Activated naive CD8-positive, alpha-beta T cell treated with anti-CD3 and anti-CD28 coated beads, Interleukin-2, amount 50 U/mL, for 24 hours (primary cell): ENCODE results near the gene BICDL2.

Source experiments
- ATAC-seq: fragments of 150-1000 bp; cut with Tn5 transposase; one replicate; pipeline ENCODE4 v1.10.0; 2021
- DNase-seq: peaks from one replicate; pipeline ENCODE4 v3.0.0; 2021
- H3K27ac Mint-ChIP-seq: one replicate; pipeline ENCODE4 v1.8.0; 2021; ENCODE audit warnings: mild to moderate bottlenecking, mixed read lengths
- H3K27me3 Mint-ChIP-seq: one replicate; pipeline ENCODE4 v1.8.0; 2021; ENCODE audit warnings: mixed read lengths
- H3K36me3 Mint-ChIP-seq: one replicate; pipeline ENCODE4 v1.8.0; 2021; ENCODE audit warnings: low read depth, mixed read lengths
- H3K4me1 Mint-ChIP-seq: one replicate; pipeline ENCODE4 v1.8.0; 2021; ENCODE audit warnings: mixed read lengths
- H3K4me3 Mint-ChIP-seq: one replicate; pipeline ENCODE4 v1.8.0; 2021; ENCODE audit warnings: mild to moderate bottlenecking, moderate library complexity, mixed read lengths
- H3K9me3 Mint-ChIP-seq: one replicate; pipeline ENCODE4 v1.8.0; 2021; ENCODE audit warnings: mixed read lengths

Gene BICDL2

GRCh38 chr16:3046641-3047386 lies 10.1 kb upstream of the BICDL2 start:
- Mint-ChIP-seq H3K27me3 (peaks cover 51% of the 10 kb centered on the region), H3K27ac (no peak overlapping the region), H3K4me3 (peak overlapping the region; percentile 48), H3K36me3 (no peaks in the 10 kb centered on the region), H3K9me3 (no peaks in the 10 kb centered on the region), H3K4me1 (peaks cover 16% of the 10 kb centered on the region)
- DNase-seq = no peak
- no peak for ATAC-seq

GRCh38 chr16:3045758-3046640 lies 9.3 kb upstream of the BICDL2 start, which contains the start of gene MMP25:
Gene MMP25, plus strand, starts transcription at chr16:3046561. Its CDS starts 357 bp downstream, at chr16:3046918.
- H3K27me3 Mint-ChIP-seq = peaks cover 56% of the 10 kb centered on the region
- no peaks in the 10 kb centered on the region for H3K36me3 Mint-ChIP-seq
- H3K4me3 Mint-ChIP-seq = peak within 1 kb of the TSS; percentile 65
- ATAC-seq = no peak
- H3K9me3 Mint-ChIP-seq = no peaks in the 10 kb centered on the region
- H3K27ac Mint-ChIP-seq = no peak within 1 kb of the TSS
- H3K4me1 Mint-ChIP-seq = peaks cover 13% of the 10 kb centered on the region
- DNase-seq = no peak

DNA sequence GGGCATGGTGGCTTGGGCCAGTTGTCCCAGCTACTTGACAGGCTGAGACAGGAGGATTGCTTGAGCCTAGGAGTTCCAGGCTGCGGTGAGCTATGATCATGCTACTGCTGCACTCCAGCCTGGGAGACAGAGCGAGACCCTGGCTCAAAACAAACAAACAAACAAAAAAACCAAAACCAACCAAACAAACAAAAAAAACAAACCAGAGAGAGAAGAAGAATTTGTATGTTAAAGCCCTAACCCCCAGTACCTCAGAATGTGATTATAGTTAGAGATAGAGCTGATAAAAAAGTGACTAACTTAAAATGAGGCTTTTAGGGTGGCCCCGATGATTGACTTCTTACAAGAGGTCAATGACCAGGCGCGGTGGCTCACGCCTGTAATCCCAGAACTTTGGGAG lies 8.0 kb upstream of the BICDL2 start:
- H3K27me3 Mint-ChIP-seq = peaks cover 63% of the 10 kb centered on the region
- no peak overlapping the region for H3K27ac Mint-ChIP-seq
- H3K9me3 Mint-ChIP-seq = no peaks in the 10 kb centered on the region
- H3K36me3 Mint-ChIP-seq = no peaks in the 10 kb centered on the region
- peak overlapping the region; percentile 36 for H3K4me3 Mint-ChIP-seq
- ATAC-seq = no peak
- peaks cover 13% of the 10 kb centered on the region for H3K4me1 Mint-ChIP-seq
- no peak for DNase-seq

GRCh38 chr16:3042376-3042775 lies 5.6 kb upstream of the BICDL2 start:
- no peak overlapping the region for H3K4me3 Mint-ChIP-seq
- H3K27me3 Mint-ChIP-seq = peaks cover 72% of the 10 kb centered on the region
- H3K36me3 Mint-ChIP-seq = no peaks in the 10 kb centered on the region
- ATAC-seq = no peak
- H3K9me3 Mint-ChIP-seq = no peaks in the 10 kb centered on the region
- DNase-seq = no peak
- no peak overlapping the region for H3K27ac Mint-ChIP-seq
- peaks cover 8% of the 10 kb centered on the region for H3K4me1 Mint-ChIP-seq

DNA sequence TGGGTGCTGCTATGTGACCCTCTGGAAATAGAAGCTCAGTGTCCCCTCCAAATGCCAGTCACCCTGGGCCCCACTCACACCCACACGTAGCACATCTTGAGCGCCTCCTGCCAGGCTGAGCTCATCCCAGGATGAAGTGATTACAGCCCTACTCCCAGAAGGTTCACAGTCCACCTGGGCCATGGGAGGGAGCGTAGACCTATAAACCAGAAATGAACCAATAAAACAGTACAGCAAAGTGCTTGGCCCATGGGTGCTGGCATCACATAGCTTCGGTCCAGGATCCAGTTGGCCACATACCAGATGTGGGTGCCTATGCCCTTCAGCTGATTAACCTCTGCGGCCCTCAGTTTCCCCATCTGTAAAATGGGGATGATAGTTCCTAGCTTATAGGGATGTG lies 2.2 kb upstream of the BICDL2 start:
- no peaks in the 10 kb centered on the region for H3K36me3 Mint-ChIP-seq
- DNase-seq (no peak), ATAC-seq (no peak)
- H3K27ac Mint-ChIP-seq = no peak overlapping the region
- H3K9me3 Mint-ChIP-seq = no peaks in the 10 kb centered on the region
- peaks cover 4% of the 10 kb centered on the region for H3K4me1 Mint-ChIP-seq
- H3K4me3 Mint-ChIP-seq = no peak overlapping the region
- peaks cover 72% of the 10 kb centered on the region for H3K27me3 Mint-ChIP-seq

DNA sequence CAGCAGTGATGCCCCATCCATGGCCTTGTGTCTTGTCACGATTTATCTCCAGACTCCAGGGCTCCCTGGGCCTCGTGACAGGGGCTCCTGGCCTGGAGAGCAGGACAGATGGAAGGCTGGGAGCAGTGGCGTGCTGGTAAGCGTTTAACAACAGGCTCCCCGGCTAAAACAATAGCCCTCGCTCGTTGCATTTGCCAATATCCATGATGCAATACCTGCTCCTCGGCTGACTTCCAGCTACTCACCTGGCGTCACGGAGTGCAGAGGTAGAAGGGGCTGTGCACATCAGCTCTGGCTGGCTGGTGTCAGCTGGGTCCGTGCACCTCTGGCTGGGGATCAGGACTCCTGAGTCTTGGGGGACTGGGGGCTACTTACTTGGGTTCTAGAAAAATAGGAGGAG lies 1.5 kb upstream of the BICDL2 start:
- Mint-ChIP-seq H3K27ac (no peak overlapping the region), H3K4me1 (peaks cover 4% of the 10 kb centered on the region), H3K27me3 (peaks cover 72% of the 10 kb centered on the region), H3K9me3 (no peaks in the 10 kb centered on the region), H3K4me3 (no peak overlapping the region), H3K36me3 (no peaks in the 10 kb centered on the region)
- no peak for ATAC-seq
- DNase-seq = no peak

- H3K27ac Mint-ChIP-seq = no peak overlapping the region
- H3K4me3 Mint-ChIP-seq = no peak overlapping the region
- peaks cover 8% of the 10 kb centered on the region for H3K4me1 Mint-ChIP-seq
- ATAC-seq = no peak
- no peak for DNase-seq
- no peaks in the 10 kb centered on the region for H3K36me3 Mint-ChIP-seq
- no peaks in the 10 kb centered on the region for H3K9me3 Mint-ChIP-seq
- peaks cover 75% of the 10 kb centered on the region for H3K27me3 Mint-ChIP-seq
Observed at GRCh38 chr16:3035972-3036725, 595 bp downstream of the BICDL2 start.

- DNase-seq (no peak), ATAC-seq (no peak)
- Mint-ChIP-seq H3K9me3 (no peaks in the 10 kb centered on the region), H3K4me3 (no peak overlapping the region), H3K36me3 (no peaks in the 10 kb centered on the region), H3K4me1 (peaks cover 8% of the 10 kb centered on the region), H3K27me3 (peaks cover 76% of the 10 kb centered on the region), H3K27ac (no peak overlapping the region)
Observed at GRCh38 chr16:3035289-3035971, 1.3 kb downstream of the BICDL2 start.

- DNase-seq (no peak), ATAC-seq (no peak)
- Mint-ChIP-seq H3K4me1 (peaks cover 26% of the 10 kb centered on the region), H3K27me3 (peaks cover 70% of the 10 kb centered on the region), H3K36me3 (no peaks in the 10 kb centered on the region), H3K27ac (no peak overlapping the region), H3K4me3 (no peak overlapping the region), H3K9me3 (no peaks in the 10 kb centered on the region)
Observed at GRCh38 chr16:3032624-3033023, 4.1 kb downstream of the BICDL2 start.

DNA sequence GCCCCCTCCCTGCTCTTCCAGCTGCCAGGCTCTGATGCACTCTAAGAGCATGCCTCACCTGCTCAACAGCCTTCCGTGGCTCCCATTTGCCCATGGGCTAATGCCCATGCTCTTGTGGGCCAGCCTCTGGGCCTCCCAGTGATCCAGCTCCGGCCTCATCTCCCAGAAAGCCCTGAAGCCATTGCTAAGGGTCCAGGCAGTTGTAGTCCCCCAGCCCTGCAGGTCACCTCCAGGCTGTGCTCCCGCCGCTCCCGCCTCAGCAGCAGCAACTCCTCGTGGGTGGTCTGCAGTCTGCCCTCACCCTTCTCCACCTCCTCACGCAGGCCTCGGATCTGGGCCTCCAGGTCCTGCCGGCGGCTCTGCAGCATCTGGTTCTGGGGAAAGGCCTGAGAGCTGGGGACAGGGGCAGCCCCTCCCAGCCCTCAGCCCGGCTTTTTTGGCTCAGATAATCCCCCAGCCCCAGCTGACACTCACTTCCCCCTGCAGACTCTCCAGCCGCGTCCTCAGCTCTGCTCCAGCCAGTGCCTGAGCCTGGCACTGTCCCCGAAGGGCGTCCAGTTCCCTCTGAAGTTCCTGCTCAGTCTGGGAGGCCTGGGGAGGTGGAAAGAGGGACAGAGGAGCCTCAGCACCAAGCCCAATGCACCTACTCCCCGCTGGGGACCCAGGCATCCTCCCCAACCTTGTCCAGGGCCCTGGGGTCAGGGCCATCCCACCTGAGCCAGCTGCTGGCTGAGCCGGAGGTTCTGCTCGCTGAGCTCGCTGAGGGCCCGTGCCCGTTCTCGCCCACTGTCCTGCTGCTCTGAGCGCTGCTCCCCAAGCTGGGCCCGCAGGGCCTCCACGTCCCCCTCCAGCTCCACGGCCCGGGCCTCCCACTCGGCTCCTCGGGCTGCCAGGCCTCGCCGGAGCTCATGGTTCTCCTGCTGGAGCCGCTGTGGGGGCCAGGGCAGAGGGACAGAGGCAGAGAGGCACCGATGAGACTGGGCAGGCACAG lies 6.2 kb downstream of the BICDL2 start:
- DNase-seq = no peak
- Mint-ChIP-seq H3K36me3 (peaks cover 8% of the 10 kb centered on the region), H3K27me3 (peaks cover 57% of the 10 kb centered on the region), H3K9me3 (no peaks in the 10 kb centered on the region), H3K4me3 (peak overlapping the region; percentile 22), H3K27ac (no peak overlapping the region), H3K4me1 (peaks cover 22% of the 10 kb centered on the region)
- ATAC-seq = no peak

DNA sequence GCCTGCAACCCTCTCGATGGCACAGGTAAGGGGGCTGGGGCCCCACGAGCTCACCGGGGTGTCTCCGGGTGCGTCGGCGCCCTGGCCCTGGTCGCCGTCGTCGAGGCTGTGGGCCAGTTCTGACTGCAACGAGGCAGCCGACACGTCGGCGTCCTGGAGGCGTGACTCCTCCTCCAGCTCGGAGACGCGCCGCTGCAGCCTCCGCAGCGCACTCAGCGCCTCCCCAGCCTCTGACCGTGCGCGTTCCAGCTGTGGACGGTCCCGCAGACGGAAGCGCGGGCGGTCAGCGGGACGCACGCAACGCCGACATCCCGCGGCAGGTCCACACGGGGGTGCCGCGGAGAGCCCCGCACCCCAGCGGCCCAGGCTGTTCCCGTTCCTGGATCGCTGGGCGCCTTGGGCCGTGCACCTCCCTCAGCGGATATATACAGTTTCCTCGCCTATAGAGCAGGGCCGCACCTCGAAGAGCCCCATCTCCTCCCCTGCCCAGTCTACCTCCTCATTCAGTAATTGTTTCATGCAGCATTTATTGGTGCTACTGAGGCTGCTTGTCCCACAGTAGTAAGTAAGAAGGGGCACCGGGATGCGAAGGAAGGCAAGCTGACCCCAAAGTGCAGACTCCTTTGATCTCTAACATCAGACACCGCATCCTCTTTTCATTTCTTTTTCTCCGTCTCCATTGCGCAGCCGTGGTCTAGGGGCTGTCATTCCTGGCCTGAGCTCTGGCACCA lies 7.1 kb downstream of the BICDL2 start:
- Mint-ChIP-seq H3K4me3 (peak overlapping the region; percentile 22), H3K4me1 (peaks cover 24% of the 10 kb centered on the region), H3K9me3 (no peaks in the 10 kb centered on the region), H3K27me3 (peaks cover 51% of the 10 kb centered on the region), H3K27ac (no peak overlapping the region), H3K36me3 (peaks cover 8% of the 10 kb centered on the region)
- peak; percentile 65 for DNase-seq
- peak; percentile 26 for ATAC-seq

GRCh38 chr16:3028716-3029319 lies 7.9 kb downstream of the BICDL2 start:
- DNase-seq = no peak
- Mint-ChIP-seq H3K27me3 (peaks cover 43% of the 10 kb centered on the region), H3K4me1 (peaks cover 30% of the 10 kb centered on the region), H3K36me3 (peaks cover 8% of the 10 kb centered on the region), H3K4me3 (no peak overlapping the region), H3K27ac (no peak overlapping the region), H3K9me3 (no peaks in the 10 kb centered on the region)
- no peak for ATAC-seq
